GM19193 (cell line): ENCODE results near the gene SURF1.

ENCODE experiments used
- POLR2A ChIP-seq: IDR thresholded peaks from 4 replicates; pipeline ENCODE4 v1.6.1; 2011; ENCODE audit not compliant: insufficient read depth, insufficient read length; ENCODE audit errors: extremely low read depth

The SURF1 gene

GRCh38 chr9:133389025-133389557, 32.8 kb upstream of the SURF1 start:
- no peak for TF ChIP-seq POLR2A

GRCh38 chr9:133387680-133388079, 31.4 kb upstream of the SURF1 start:
- TF ChIP-seq POLR2A = no peak

GRCh38 chr9:133386338-133386737, 30.1 kb upstream of the SURF1 start:
- no peak for TF ChIP-seq POLR2A

- TF ChIP-seq POLR2A = no peak
Measured at GRCh38 chr9:133385452-133385851, 29.2 kb upstream of the SURF1 start.

GRCh38 chr9:133384736-133385321, 28.5 kb upstream of the SURF1 start:
- no peak for TF ChIP-seq POLR2A

- TF ChIP-seq POLR2A = no peak
Measured at GRCh38 chr9:133383438-133383837, 27.2 kb upstream of the SURF1 start.

- no peak for TF ChIP-seq POLR2A
Measured at GRCh38 chr9:133382507-133383141, 26.3 kb upstream of the SURF1 start.

- TF ChIP-seq POLR2A = no peak
Measured at GRCh38 chr9:133380734-133381133, 24.4 kb upstream of the SURF1 start.

- TF ChIP-seq POLR2A = no peak
Measured at GRCh38 chr9:133379153-133380086, 23.1 kb upstream of the SURF1 start.

- TF ChIP-seq POLR2A = no peak
Measured at GRCh38 chr9:133378408-133378962, 22.2 kb upstream of the SURF1 start.

- no peak for TF ChIP-seq POLR2A
Measured at GRCh38 chr9:133377721-133378216, 21.5 kb upstream of the SURF1 start.

GRCh38 chr9:133375724-133376654, 19.7 kb upstream of the SURF1 start, which contains the start of the genes STKLD1 and SURF4:
Gene STKLD1 (plus strand): TSS chr9:133376366. CDS start chr9:133376474, 108 bp downstream.
Gene SURF4 (minus strand): TSS chr9:133376060. CDS start chr9:133375969, 91 bp downstream.
- TF ChIP-seq POLR2A = peak; percentile 88

- no peak for TF ChIP-seq POLR2A
Measured at GRCh38 chr9:133375116-133375723, 18.9 kb upstream of the SURF1 start.

GRCh38 chr9:133374612-133375115, 18.4 kb upstream of the SURF1 start:
- no peak for TF ChIP-seq POLR2A

GRCh38 chr9:133372144-133372543, 15.9 kb upstream of the SURF1 start:
- no peak for TF ChIP-seq POLR2A
